Endothelial cell of umbilical vein (primary cell): Measurements from ENCODE around the gene RHD. TPM values are rescaled to one million over a fixed set of nuclear protein-coding genes. Genes with fewer than 3 reads are reported as not detected.

ENCODE experiments used
- BruUV-seq: library from RNA; stranded (reverse); fragments of 400-500 nt; replicated peaks from 2 replicates; lab custom pipeline; 2021; lab: Mats Ljungman, UMichigan
- CTCF ChIA-PET: fragments of 300-600, 350-600 bp; sonication (Branson Sonifier 250); formaldehyde crosslinking; loops from one replicate; lab custom pipeline; 2021; ENCODE audit warnings: antibody characterized with exemption, inconsistent platforms; lab: Charles Lee
- POLR2A ChIA-PET: fragments of 300-600, 350-600 bp; sonication (Branson Sonifier 250); formaldehyde crosslinking; loops from one replicate; lab custom pipeline; 2021; ENCODE audit warnings: antibody characterized with exemption, inconsistent platforms; lab: Charles Lee
- DNase-seq: peaks from one replicate; pipeline ENCODE4 v3.0.0-alpha.2; 2011; ENCODE audit warnings: low read depth, low spot score
- FAIRE-seq: peaks from 2 replicates; lab custom pipeline; 2011; peaks lifted over from hg19 to GRCh38; lab: Jason Lieb, UNC
- H2AFZ ChIP-seq: 2 replicates; pipeline ENCODE4 v1.6.0; 2012; ENCODE audit warnings: low read depth, low read length, control low read depth, inconsistent platforms
- H3K27ac ChIP-seq: 2 replicates; pipeline ENCODE4 v1.5.1; 2011; ENCODE audit warnings: low read depth, mild to moderate bottlenecking, control low read depth, low read length, moderate library complexity; ENCODE audit not compliant: insufficient read depth
- H3K27me3 ChIP-seq, 2 experiments: 2 replicates each; pipeline versions ENCODE4 v1.6.0 to v1.6.1; 2011; ENCODE audit warnings: low read length in 2 of 2, mixed read lengths in 1 of 2; ENCODE audit not compliant: control insufficient read depth in 2 of 2, insufficient read depth in 2 of 2
- H3K36me3 ChIP-seq, 2 experiments: 2 replicates in 1 of 2; 3 replicates in 1 of 2; pipeline ENCODE4 v1.5.1; 2011; ENCODE audit warnings: low read length in 2 of 2, mild to moderate bottlenecking in 1 of 2, moderate library complexity in 1 of 2; ENCODE audit not compliant: control insufficient read depth in 2 of 2, insufficient read depth in 2 of 2; ENCODE audit errors: extremely low read depth in 1 of 2
- H3K4me1 ChIP-seq: 3 replicates; pipeline ENCODE4 v1.5.1; 2011; ENCODE audit warnings: mild to moderate bottlenecking, low read length; ENCODE audit not compliant: control insufficient read depth, insufficient read depth; ENCODE audit errors: extremely low read depth
- H3K4me2 ChIP-seq: 2 replicates; pipeline ENCODE4 v1.6.1; 2011; ENCODE audit warnings: low read length, control low read depth, mixed read lengths; ENCODE audit not compliant: insufficient read depth
- H3K4me3 ChIP-seq, 3 experiments: fragments of 200-600 bp in 1 of 3; sonication (generic), shearing (Covaris generic) in 1 of 3; replicated peaks in 1 of 3; 2 replicates each; pipeline ENCODE4 v1.5.1; 2011 to 2016; ENCODE audit warnings: control low read depth in 3 of 3, low read length in 3 of 3, mild to moderate bottlenecking in 2 of 3, inconsistent platforms in 1 of 3, low read depth in 1 of 3, moderate library complexity in 1 of 3; ENCODE audit not compliant: insufficient read depth in 1 of 3
- H3K79me2 ChIP-seq: 2 replicates; pipeline ENCODE4 v1.6.0; 2012; ENCODE audit warnings: low read length, inconsistent platforms; ENCODE audit not compliant: control insufficient read depth, insufficient read depth
- H3K9ac ChIP-seq: replicated peaks from 2 replicates; pipeline ENCODE3; 2011; ENCODE audit warnings: low read length, control low read depth; ENCODE audit not compliant: insufficient read depth; ENCODE audit errors: extremely low read depth
- H3K9me1 ChIP-seq: replicated peaks from 3 replicates; pipeline ENCODE4 v1.6.0; 2011; ENCODE audit warnings: mild to moderate bottlenecking, low read length; ENCODE audit not compliant: control insufficient read depth, insufficient read depth; ENCODE audit errors: extremely low read depth
- H3K9me3 ChIP-seq: replicated peaks from 2 replicates; pipeline ENCODE4 v1.5.1; 2012; ENCODE audit warnings: low read length, inconsistent platforms; ENCODE audit not compliant: control insufficient read depth, insufficient read depth
- H4K20me1 ChIP-seq: replicated peaks from 2 replicates; pipeline ENCODE3; 2011; ENCODE audit warnings: mild to moderate bottlenecking, low read length; ENCODE audit not compliant: control insufficient read depth, insufficient read depth; ENCODE audit errors: extremely low read depth
- EZH2 ChIP-seq: IDR thresholded peaks from 2 replicates; pipeline ENCODE4 v1.6.1; 2012; ENCODE audit warnings: borderline replicate concordance, low read depth, mild to moderate bottlenecking, moderate library complexity, low read length, inconsistent platforms; ENCODE audit not compliant: severe bottlenecking
- FOS ChIP-seq: IDR thresholded peaks from 2 replicates; pipeline ENCODE4 v1.6.1; 2011; ENCODE audit warnings: mild to moderate bottlenecking, low read length, moderate library complexity, borderline replicate concordance; ENCODE audit not compliant: insufficient read depth
- GATA2 ChIP-seq: IDR thresholded peaks from 2 replicates; pipeline ENCODE4 v1.7.0; 2011; ENCODE audit warnings: low read depth, mild to moderate bottlenecking, moderate library complexity, mixed read lengths, low read length; ENCODE audit not compliant: insufficient read length, insufficient read depth
- JUN ChIP-seq: IDR thresholded peaks from 2 replicates; pipeline ENCODE4 v1.6.1; 2011; ENCODE audit warnings: borderline replicate concordance, low read depth; ENCODE audit not compliant: insufficient read length, insufficient read depth
- MYC ChIP-seq: IDR thresholded peaks from one replicate; pipeline ENCODE4 v1.6.1; 2011; ENCODE audit warnings: mild to moderate bottlenecking, low read depth, low read length
- POLR2A ChIP-seq: IDR thresholded peaks from 2 replicates; pipeline ENCODE4 v1.6.1; 2012; ENCODE audit warnings: low read depth, mild to moderate bottlenecking, control low read depth, low read length
- POLR2AphosphoS5 ChIP-seq: IDR thresholded peaks from 2 replicates; pipeline ENCODE4 v1.6.1; 2012; ENCODE audit warnings: low read depth, mild to moderate bottlenecking, control low read depth, low read length, moderate library complexity; ENCODE audit not compliant: insufficient read depth
- dilution Hi-C: fragments of 300-500 bp; cut with MboI; formaldehyde crosslinking; loops from one replicate; pipeline ENCODE4 v1.15.0; 2019; ENCODE audit warnings: low sequenced_read_pairs; ENCODE audit not compliant: extremely low pct_ligation_motif_present
- intact Hi-C: fragments of 100-400 bp; cut with micrococcal nuclease; formaldehyde crosslinking; loops from one replicate; pipeline ENCODE4 v1.10.0; 2022
- polyA plus RNA-seq, 4 experiments: library from polyadenylated mRNA; depleted of rRNA in 3 of 4; stranded (reverse) in 3 of 4; unstranded in 1 of 4; fragments of >200 nt; gene quantifications; 2 replicates each; pipeline versions ENCODE4 v1.2.1 to v1.2.3, GENCODE V29; 2011 to 2012; ENCODE audit warnings: missing spikeins in 1 of 4
- total RNA-seq: library from RNA; stranded (reverse); gene quantifications from 2 replicates; pipeline ENCODE4 v1.2.3, GENCODE V29; 2021
- TF ChIP-seq, protein P1 (sequence below), 2 donors: IDR thresholded peaks; 1 replicate in 1 of 2; 2 replicates in 1 of 2; pipeline ENCODE4 v1.5.1; 2011; ENCODE audit warnings: low read length in 2 of 2, mild to moderate bottlenecking in 2 of 2, moderate library complexity in 2 of 2, control low read depth in 1 of 2, inconsistent platforms in 1 of 2, low read depth in 1 of 2; ENCODE audit not compliant: insufficient read depth in 1 of 2; ENCODE audit errors: extremely low read depth in 1 of 2
- TF ChIP-seq, protein P2 (sequence below): IDR thresholded peaks from 2 replicates; pipeline ENCODE4 v1.6.1; 2011; ENCODE audit not compliant: insufficient read depth, insufficient read length

RHD gene
- total and polyA plus RNA-seq, 2 donors (not counting 3 experiments of a cell fraction or from before 2014, with no cell fraction given): not detected

DNA sequence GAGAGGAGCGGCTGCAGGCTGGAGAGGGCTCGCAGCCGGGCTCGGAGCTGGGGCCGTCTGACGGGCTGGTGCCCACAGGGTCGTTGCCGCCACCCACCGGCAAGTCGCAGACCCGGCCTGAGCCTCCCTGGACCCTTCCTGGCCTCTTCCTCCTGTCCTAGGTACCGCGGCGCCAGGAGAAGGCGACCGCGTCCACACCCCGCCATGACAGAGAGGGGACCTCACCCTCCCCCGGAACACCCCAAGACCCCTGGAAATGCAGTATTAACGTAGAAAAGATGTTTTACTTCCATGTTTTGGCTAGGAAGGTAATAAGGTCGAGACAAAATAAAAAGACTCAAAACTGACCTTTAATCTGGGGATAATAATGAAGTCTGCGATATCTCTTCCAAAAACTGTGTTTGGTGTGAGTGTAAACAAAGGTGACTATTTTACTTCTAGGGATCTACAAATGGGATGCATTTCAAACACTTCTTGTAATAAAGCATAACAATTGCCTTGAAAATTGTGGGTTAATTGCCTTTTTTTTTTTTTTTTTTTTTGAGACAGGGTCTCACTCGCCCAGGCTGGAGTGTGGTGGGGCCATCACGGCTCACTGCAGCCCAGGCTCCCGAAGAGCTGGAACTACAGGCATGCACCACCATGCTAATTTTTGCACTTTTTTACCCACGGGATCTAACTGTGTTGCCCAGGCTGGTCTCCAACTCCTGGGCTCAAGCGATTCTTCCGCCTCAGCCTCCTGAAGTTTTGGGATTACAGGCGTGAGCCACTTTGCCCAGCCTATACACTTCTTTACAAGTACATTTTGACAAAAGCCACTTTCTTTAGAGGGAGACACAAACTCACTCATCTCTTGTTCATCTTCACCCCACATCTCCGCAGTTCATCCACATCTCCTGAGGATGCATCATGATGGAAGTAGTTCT is 24.2 kb upstream of the RHD start:
- H4K20me1 ChIP-seq: peaks cover 12% of the 10 kb centered on the region
- peak overlapping the region; percentile 13 for H3K27ac ChIP-seq
- no peaks in the 10 kb centered on the region for H3K9me3 ChIP-seq
- intact Hi-C loops: loop anchor here (1.0 to 5.0 kb wide), 5 partner anchors 9 to 274 kb away; partner anchors contain the start of genes SYF2 and TMEM50A
- DNase-seq: no peak
- no peaks in the 10 kb centered on the region for H3K9me1 ChIP-seq
- peaks cover 20% of the 10 kb centered on the region for H3K4me1 ChIP-seq
- ChIA-PET CTCF (interaction anchor here (1.2 kb wide), 1 partner anchor 16 kb away, joined by 8 read pairs; the partner anchor contains the start of gene SYF2), POLR2A (interaction anchor here (0.6 to 1.4 kb wide), 10 partner anchors 9 to 986 kb away, joined by 3 to 28 read pairs (median 4); partner anchors contain the start of genes CEP85, MACO1 and SYF2)
- peak overlapping the region; percentile 71 to 97 (median 86) for H3K4me3 ChIP-seq
- TF ChIP-seq, protein P1, sequence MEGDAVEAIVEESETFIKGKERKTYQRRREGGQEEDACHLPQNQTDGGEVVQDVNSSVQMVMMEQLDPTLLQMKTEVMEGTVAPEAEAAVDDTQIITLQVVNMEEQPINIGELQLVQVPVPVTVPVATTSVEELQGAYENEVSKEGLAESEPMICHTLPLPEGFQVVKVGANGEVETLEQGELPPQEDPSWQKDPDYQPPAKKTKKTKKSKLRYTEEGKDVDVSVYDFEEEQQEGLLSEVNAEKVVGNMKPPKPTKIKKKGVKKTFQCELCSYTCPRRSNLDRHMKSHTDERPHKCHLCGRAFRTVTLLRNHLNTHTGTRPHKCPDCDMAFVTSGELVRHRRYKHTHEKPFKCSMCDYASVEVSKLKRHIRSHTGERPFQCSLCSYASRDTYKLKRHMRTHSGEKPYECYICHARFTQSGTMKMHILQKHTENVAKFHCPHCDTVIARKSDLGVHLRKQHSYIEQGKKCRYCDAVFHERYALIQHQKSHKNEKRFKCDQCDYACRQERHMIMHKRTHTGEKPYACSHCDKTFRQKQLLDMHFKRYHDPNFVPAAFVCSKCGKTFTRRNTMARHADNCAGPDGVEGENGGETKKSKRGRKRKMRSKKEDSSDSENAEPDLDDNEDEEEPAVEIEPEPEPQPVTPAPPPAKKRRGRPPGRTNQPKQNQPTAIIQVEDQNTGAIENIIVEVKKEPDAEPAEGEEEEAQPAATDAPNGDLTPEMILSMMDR (IDR thresholded peaks at IDR 0.05; ENCODE audit: extremely low read depth in 1 of 2, insufficient read depth in 1 of 2, low read depth in 1 of 2, low read length in 2 of 2): peak; percentile 16 to 46
- TF ChIP-seq POLR2A: no peak
- H3K4me2 ChIP-seq: peak overlapping the region; percentile 89
- peaks cover 36% of the 10 kb centered on the region for H3K79me2 ChIP-seq
- H2AFZ ChIP-seq: peak overlapping the region; percentile 57
- peak overlapping the region; percentile 74 for H3K9ac ChIP-seq
- BruUV-seq: no TSS peak
- dilution Hi-C loops: no loop called here
- H3K27me3 ChIP-seq: no peaks in the 10 kb centered on the region
- H3K36me3 ChIP-seq: peaks cover 0 to 16% of the 10 kb centered on the region in 2 experiments
- FAIRE-seq: no peak

DNA sequence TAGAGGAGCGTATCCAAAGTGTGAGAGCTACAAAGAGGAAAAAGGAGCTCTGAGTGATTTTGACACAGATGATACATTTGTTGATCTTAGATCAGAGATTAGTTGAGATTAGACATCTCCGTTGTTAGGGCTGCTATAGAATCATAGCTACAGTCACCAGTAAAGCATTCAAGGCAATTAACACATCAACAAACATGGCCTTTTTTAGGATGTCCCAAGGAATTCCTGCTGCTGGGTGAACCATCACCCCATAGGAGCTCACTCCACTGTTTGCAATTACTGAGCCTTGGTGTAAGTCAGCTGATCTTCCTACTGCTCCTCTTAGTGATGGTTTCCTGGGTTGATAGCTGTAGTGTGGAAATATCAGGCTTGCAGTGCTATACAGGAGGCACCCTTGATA is 18.4 kb upstream of the RHD start:
- BruUV-seq: no TSS peak
- no peaks in the 10 kb centered on the region for H3K27me3 ChIP-seq
- no peaks in the 10 kb centered on the region for H3K36me3 ChIP-seq
- no peaks in the 10 kb centered on the region for H4K20me1 ChIP-seq
- FAIRE-seq (no peak), DNase-seq (no peak)
- H3K4me1 ChIP-seq: peaks cover 3% of the 10 kb centered on the region
- H3K4me2 ChIP-seq: no peak overlapping the region
- POLR2A ChIA-PET: no interaction called here
- no peaks in the 10 kb centered on the region for H3K9me3 ChIP-seq
- dilution Hi-C loops: no loop called here
- H3K9ac ChIP-seq: no peak overlapping the region
- no peak overlapping the region for H3K27ac ChIP-seq
- H3K4me3 ChIP-seq: no peak overlapping the region
- H2AFZ ChIP-seq: no peak overlapping the region
- CTCF ChIA-PET: interaction anchor here (1.1 to 2.2 kb wide), 3 partner anchors 14 to 265 kb away, joined by 3 to 12 read pairs (median 4); no protein-coding TSS in a partner anchor
- peak; percentile 42 for TF ChIP-seq POLR2AphosphoS5
- TF ChIP-seq, protein P2, sequence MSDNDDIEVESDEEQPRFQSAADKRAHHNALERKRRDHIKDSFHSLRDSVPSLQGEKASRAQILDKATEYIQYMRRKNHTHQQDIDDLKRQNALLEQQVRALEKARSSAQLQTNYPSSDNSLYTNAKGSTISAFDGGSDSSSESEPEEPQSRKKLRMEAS: no peak
- TF ChIP-seq JUN: no peak
- TF ChIP-seq, protein P1 (IDR thresholded peaks at IDR 0.05; ENCODE audit: extremely low read depth in 1 of 2, insufficient read depth in 1 of 2, low read depth in 1 of 2, low read length in 2 of 2): no peak
- TF ChIP-seq GATA2: peak; percentile 86
- no peak for TF ChIP-seq MYC
- no peak for TF ChIP-seq POLR2A
- TF ChIP-seq FOS: peak; percentile 23
- no peak for TF ChIP-seq EZH2
- intact Hi-C loops: no loop called here
- H3K79me2 ChIP-seq: no peaks in the 10 kb centered on the region
- H3K9me1 ChIP-seq: no peaks in the 10 kb centered on the region
